Neural cell (in vitro differentiated cells): ENCODE measurements around the gene MOG.

Source experiments
- CTCF ChIP-seq: fragments of 450-650 bp; IDR thresholded peaks from 2 replicates; pipeline ENCODE4 v1.5.1; 2014; ENCODE audit warnings: antibody characterized with exemption, mild to moderate bottlenecking, moderate library complexity; ENCODE audit not compliant: poor library complexity, severe bottlenecking
- EZH2 ChIP-seq: fragments of 200-600, 300-800 bp; shearing (Covaris generic), sonication (generic); IDR thresholded peaks from 2 replicates; pipeline ENCODE4 v1.6.1; 2014; ENCODE audit warnings: antibody characterized with exemption, low read length, borderline replicate concordance, mild to moderate bottlenecking; ENCODE audit not compliant: insufficient read depth, poor library complexity, severe bottlenecking
- POLR2AphosphoS5 ChIP-seq: IDR thresholded peaks from 2 replicates; pipeline ENCODE4 v1.6.1; 2012
- TAF1 ChIP-seq: IDR thresholded peaks from 2 replicates; pipeline ENCODE4 v1.6.1; 2012; ENCODE audit warnings: low read depth

- no peak for TF ChIP-seq EZH2
- TF ChIP-seq CTCF: no peak
- no peak for TF ChIP-seq POLR2AphosphoS5
- no peak for TF ChIP-seq TAF1
Measured at GRCh38 chr6:29625337-29625930, 31.5 kb upstream of the MOG start.
